Activated CD4-positive, alpha-beta T cell treated with anti-CD3 and anti-CD28 coated beads, Interleukin-2, Interleukin-6, amounts not matched to agents 100 ng/mL and 50 ng/mL, durations not matched to agents 16 hours and 8 hours (primary cell): ENCODE results near the gene JAGN1.
"Not testable (repeated sequence)": the region's sequence is repeated elsewhere in the genome, so short reads cannot be mapped to it uniquely, and the experiment has no call there.

Experiments
- DNase-seq: peaks from one replicate; pipeline ENCODE4 v3.0.0-alpha.2; 2020

Gene JAGN1

DNA sequence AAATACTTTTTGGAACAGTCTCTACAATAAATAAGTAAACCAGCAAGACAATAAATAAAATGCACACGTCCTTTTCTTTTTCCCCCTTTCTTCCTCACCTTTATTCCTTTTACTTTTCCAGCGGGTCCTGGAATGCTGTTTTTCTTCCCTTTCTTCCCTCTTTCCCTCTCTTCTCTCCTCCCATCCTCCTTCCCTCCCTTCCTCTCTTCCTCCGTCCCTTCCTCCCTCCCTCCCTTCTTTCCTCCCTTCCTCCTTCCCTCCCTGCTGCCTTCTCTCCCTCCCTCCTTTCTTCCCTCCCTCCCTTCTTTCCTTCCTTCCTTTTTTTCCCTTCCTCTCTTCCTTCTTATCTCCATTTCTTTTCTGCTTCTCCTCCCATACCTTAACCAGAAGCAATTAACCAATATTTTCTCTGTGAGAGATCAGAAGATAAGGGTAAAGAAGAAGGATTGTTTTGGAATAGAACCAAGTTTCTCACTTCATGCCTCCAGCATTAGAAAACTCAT is 8.9 kb downstream of the JAGN1 start:
- no peak for DNase-seq

DNA sequence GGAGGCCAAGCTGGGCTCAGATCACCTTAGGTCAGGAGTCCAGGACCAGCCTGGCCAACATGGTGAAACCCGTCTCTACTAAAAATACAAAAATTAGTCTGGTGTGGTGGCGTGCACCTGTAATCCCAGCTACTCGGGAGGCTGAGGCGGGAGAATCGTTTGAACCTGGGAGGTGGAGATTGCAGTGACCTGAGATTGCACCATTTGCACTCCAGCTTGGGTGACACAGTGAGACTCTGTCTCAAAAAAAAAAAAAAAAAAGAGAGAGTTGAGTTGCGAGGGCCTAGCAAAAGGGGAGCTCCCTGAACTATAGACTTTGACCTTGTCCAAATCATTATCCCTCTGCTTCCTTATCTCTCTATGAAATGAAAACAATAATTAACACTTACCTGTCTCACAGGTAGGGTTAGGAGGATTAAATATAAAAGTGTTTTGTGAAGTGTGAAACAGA is 10.6 kb downstream of the JAGN1 start:
- DNase-seq: not testable (repeated sequence)

GRCh38 chr3:9901967-9902366 is 11.6 kb downstream of the JAGN1 start:
- DNase-seq: peak; percentile 66

DNA sequence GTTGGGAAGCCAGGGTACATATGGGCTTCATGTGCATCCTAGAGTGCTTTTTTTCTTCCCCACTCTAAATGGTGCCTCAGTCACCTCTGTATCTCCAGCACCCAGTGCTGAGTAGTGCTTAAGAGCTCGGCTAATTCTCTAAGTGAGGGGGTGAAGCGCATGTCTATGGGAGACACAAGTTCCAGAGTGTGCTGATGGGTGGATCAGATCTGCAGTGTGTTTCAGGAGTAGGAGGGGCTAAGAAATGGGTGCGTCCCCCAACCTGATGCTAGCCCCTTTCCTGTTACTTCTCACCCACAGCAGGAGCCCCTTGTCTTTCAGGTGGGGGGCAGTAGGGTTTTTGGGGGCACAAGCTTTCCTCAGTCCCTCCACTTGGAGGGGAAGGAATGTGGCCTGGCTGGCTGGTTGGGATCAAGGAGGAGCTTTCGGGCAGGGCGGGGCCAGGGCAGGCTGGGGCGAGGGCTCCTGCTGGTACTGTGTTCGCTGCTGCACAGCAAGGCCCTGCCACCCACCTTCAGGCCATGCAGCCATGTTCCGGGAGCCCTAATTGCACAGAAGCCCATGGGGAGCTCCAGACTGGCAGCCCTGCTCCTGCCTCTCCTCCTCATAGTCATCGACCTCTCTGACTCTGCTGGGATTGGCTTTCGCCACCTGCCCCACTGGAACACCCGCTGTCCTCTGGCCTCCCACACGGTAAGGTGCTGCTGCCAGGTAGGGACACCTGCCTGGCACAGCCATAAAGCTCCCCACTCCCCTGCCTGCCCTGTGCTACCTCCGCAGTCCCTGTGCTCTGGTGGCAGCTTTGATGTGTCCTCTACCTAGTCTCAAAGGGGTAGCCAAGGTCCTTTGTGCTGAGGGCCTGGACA is 12.2 kb downstream of the JAGN1 start, which contains the start of gene IL17RE:
Gene IL17RE (plus strand): TSS at position 477 of the 866 bp plus-strand sequence. CDS start 85 bp downstream, at position 562.
- no peak for DNase-seq

- DNase-seq: no peak
Measured at GRCh38 chr3:9903238-9903624, 12.8 kb downstream of the JAGN1 start.

GRCh38 chr3:9903904-9904303 is 13.5 kb downstream of the JAGN1 start:
- no peak for DNase-seq

DNA sequence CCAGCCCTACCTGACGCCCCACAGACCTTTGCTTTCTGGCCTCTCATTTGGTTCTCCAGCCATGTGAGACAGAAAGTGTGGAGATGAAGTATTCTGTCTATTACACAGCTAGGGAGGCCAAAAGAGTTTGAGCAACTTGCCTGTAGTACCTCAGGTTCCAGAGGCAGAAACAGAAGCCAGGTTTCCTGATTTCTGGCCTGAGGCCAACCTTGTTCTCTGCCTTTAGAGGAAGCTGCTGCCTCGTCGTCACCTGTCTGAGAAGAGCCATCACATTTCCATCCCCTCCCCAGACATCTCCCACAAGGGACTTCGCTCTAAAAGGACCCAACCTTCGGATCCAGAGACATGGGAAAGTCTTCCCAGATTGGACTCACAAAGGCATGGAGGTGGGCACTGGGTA is 16.1 kb downstream of the JAGN1 start:
- DNase-seq: no peak

DNA sequence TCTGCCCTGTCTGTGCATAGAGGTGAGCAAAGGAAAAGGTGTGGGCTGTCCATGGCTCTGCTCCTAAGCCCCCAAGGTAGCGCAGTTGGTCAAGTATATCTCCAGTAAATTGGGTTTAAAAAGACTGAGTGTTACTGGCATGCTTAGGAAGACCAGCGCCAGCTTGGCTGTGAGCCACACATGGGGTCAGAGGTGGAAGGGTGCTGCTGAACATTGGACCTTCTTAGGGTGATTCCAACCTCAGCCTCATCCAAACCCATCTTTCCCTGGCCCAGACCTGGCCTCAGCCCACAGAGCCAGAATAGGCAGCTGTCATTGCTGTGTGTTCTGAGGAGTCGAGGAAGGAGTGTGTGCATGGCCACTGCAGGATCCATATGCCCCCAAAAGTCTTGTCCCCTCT is 17.9 kb downstream of the JAGN1 start:
- no peak for DNase-seq

DNA sequence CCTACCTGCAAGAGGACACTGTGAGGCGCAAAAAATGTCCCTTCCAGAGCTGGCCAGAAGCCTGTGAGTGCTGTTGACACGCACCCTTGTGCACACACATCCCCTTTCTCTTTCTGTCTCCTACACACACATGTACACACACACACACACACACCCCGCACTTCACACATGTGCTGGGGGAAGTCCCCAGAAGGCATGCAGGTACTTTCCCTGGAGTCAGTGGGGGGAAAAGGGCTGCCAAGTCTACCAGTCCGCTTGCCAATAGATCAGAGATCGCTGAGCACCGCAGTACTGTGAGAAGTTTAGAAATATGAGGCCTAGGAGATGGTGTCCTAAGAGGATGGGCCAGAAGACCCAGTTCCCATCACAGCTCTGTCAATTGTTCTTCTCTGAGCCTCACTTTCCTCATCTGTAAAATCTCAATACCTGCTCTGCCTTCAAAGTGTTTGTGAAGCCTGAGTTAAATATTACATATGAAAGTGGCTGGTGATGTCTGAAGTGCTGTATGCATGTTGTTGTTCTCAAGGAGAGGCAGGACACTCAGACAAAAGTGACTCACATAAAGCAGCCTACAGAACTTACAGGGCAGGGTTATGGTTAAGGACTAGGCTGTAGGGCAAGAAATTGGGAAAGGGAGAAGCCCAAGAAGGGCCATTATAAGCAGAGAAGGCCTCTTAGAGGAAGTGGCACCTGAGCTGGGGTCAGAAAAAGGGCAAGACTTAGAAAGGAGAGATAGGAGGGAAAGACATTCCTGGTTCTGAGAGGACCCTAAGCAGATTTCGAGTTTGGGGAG is 19.0 kb downstream of the JAGN1 start:
- DNase-seq: no peak

GRCh38 chr3:9911863-9912262 is 21.5 kb downstream of the JAGN1 start:
- no peak for DNase-seq

GRCh38 chr3:9912294-9912935 is 22.0 kb downstream of the JAGN1 start:
- peak; percentile 27 for DNase-seq

DNA sequence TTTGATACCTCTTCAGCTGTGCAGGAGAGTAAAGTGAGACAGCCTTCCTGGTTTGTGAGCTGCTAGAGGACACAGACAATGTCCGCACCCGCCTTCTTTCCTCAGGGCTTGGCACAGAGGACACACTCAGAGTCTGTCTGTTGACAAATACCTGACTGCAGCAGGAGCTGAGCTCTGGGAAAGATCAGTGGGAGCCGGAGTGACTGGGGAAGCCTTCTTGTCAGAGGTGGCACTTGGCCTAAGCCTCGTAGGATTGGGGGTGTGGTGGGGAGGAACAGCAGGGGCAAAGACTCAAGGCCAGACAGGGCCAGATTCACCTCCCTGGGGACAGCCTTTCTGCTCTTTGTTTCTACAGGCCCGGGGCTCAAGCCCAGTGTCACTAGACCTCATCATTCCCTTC is 23.2 kb downstream of the JAGN1 start:
- no peak for DNase-seq

GRCh38 chr3:9914011-9914410 is 23.6 kb downstream of the JAGN1 start:
- no peak for DNase-seq

GRCh38 chr3:9914559-9915253 is 24.3 kb downstream of the JAGN1 start:
- DNase-seq: no peak

DNA sequence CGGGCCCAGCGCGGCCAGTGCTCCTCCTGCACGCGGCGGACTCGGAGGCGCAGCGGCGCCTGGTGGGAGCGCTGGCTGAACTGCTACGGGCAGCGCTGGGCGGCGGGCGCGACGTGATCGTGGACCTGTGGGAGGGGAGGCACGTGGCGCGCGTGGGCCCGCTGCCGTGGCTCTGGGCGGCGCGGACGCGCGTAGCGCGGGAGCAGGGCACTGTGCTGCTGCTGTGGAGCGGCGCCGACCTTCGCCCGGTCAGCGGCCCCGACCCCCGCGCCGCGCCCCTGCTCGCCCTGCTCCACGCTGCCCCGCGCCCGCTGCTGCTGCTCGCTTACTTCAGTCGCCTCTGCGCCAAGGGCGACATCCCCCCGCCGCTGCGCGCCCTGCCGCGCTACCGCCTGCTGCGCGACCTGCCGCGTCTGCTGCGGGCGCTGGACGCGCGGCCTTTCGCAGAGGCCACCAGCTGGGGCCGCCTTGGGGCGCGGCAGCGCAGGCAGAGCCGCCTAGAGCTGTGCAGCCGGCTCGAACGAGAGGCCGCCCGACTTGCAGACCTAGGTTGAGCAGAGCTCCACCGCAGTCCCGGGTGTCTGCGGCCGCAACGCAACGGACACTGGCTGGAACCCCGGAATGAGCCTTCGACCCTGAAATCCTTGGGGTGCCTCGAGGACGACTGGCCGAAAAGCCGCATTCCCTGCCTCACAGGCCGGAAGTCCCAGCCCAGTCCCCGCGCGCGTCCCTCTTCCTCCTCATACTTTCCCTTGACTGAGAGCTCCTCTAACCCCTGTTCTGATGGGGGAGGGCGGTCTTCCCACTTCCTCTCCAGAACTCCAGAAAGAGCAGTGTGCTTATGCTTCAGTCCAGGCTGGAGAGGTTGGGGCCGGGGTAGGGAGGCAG is 25.1 kb downstream of the JAGN1 start:
- peak; percentile 33 for DNase-seq

GRCh38 chr3:9916346-9916733 is 25.9 kb downstream of the JAGN1 start:
- no peak for DNase-seq

DNA sequence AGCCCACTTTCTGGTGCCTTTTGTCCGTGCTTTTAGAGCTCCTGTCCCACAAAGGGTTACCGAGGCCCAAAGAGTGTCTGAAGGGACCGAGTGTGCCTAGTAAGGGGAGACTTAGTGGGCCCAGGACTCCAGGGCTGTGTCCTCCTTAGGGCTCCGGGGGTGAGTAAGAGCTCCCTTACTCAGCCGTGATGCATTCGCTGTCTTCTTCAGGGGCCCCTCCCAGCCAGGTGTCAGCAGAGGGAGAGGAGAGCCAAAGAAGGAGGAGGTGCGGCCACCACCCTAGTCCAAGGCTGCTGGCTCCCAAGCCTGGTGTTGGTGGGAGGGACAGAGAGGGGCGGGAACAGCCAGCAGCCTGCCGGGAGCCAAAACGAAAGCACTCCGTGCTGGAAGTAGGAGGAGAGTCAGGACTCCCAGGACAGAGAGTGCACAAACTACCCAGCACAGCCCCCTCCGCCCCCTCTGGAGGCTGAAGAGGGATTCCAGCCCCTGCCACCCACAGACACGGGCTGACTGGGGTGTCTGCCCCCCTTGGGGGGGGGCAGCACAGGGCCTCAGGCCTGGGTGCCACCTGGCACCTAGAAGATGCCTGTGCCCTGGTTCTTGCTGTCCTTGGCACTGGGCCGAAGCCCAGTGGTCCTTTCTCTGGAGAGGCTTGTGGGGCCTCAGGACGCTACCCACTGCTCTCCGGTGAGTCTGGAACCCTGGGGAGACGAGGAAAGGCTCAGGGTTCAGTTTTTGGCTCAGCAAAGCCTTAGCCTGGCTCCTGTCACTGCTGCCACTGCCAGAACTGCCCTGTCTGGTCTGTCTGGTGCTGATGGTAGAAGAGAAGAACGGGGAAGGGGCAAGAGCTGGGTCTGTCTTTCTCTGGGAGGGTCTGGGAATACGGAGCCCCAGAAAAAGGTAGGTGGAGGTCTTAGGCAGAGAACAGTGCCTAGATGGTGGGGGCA is 26.6 kb downstream of the JAGN1 start, which contains the start of gene IL17RC:
Gene IL17RC (plus strand): TSS at position 365 of the 947 bp plus-strand sequence. CDS start 218 bp downstream, at position 583.
- no peak for DNase-seq

DNA sequence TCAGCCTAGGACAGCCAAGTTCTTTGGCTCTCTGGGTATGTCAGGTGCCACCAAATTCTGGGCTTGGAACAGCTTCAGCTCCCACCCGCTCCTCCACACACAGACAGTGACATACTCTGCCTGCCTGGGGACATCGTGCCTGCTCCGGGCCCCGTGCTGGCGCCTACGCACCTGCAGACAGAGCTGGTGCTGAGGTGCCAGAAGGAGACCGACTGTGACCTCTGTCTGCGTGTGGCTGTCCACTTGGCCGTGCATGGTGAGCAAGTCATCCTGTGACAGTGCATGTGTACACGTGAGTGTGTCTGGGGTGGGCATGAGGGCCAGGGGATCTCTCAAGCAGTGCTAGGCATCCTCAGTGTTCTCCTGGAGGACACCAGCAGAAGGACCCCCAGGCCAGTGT is 27.4 kb downstream of the JAGN1 start:
- DNase-seq: no peak

DNA sequence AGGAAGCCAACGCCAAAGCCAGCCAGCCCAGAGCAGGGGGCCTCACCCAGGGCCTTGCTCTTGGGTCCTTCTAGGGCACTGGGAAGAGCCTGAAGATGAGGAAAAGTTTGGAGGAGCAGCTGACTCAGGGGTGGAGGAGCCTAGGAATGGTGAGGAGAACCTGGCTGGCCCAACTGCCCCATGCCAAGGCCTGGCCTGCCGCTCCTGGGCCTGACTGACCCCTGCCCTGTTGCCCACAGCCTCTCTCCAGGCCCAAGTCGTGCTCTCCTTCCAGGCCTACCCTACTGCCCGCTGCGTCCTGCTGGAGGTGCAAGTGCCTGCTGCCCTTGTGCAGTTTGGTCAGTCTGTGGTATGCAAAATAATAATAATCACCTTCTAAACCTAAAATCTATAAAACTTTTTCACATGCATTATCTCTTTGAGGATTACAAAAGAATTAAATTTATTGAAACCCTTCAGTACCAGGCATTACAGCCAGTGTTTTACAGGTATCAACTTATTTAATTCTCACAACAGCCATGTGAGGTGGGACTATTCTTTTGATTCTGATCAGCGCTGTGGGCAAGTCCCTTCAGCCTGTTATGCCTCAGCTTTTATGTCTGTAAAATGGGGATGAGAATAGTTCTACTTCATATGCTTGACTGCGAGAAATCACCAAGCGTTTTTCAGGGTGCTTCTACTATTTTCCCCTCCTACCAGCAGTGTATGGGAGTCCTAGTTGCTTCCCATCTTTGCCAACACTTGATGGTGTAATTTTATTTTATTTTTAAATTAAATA is 28.0 kb downstream of the JAGN1 start:
- DNase-seq: no peak
